OCI-LY3 (cell line): ENCODE results near the gene SLC34A1.

Source experiments
- H2AFZ ChIP-seq: fragments of 200-600, 300-600 bp; shearing (Covaris generic); 2 replicates; pipeline ENCODE4 v1.6.0; 2014; ENCODE audit warnings: antibody characterized with exemption, low read depth, low read length
- H3K27ac ChIP-seq: fragments of 200-600, 300-600 bp; sonication (generic); 2 replicates; pipeline ENCODE4 v1.5.1; 2014; ENCODE audit warnings: mild to moderate bottlenecking, low read length, moderate library complexity, mixed read lengths
- H3K27me3 ChIP-seq: fragments of 200-600, 300-600 bp; sonication (generic); 2 replicates; pipeline ENCODE4 v1.6.1; 2014; ENCODE audit warnings: low read depth, low read length, mixed read lengths
- H3K36me3 ChIP-seq: fragments of 200-600, 300-600 bp; sonication (generic); replicated peaks from 2 replicates; pipeline ENCODE3; 2014; ENCODE audit warnings: low read depth, low read length, mixed read lengths
- H3K4me1 ChIP-seq: fragments of 300-600, 200-600 bp; sonication (generic); 2 replicates; pipeline ENCODE4 v1.6.1; 2014; ENCODE audit warnings: low read length, mixed read lengths
- H3K4me2 ChIP-seq: fragments of 200-600, 300-600 bp; sonication (generic); 2 replicates; pipeline ENCODE4 v1.6.1; 2014; ENCODE audit warnings: low read length, mixed read lengths
- H3K4me3 ChIP-seq: fragments of 300-600, 200-600 bp; sonication (generic); 2 replicates; pipeline ENCODE4 v1.5.1; 2014; ENCODE audit warnings: antibody characterized with exemption, mild to moderate bottlenecking, low read length, moderate library complexity
- H3K79me2 ChIP-seq: fragments of 300-600, 200-600 bp; shearing (Covaris generic); 2 replicates; pipeline ENCODE4 v1.6.1; 2014; ENCODE audit warnings: mild to moderate bottlenecking, low read length, mixed read lengths
- H3K9ac ChIP-seq: fragments of 300-600, 200-600 bp; shearing (Covaris generic); 2 replicates; pipeline ENCODE4 v1.6.0; 2014; ENCODE audit warnings: mild to moderate bottlenecking, low read length, moderate library complexity
- H3K9me3 ChIP-seq: fragments of 200-600, 300-600 bp; shearing (Covaris generic); 2 replicates; pipeline ENCODE4 v1.6.1; 2014; ENCODE audit warnings: low read length, mixed read lengths; ENCODE audit not compliant: insufficient read depth
- H4K20me1 ChIP-seq: fragments of 200-600, 300-600 bp; sonication (generic); 2 replicates; pipeline ENCODE4 v1.6.1; 2016; ENCODE audit warnings: low read length, mixed read lengths; ENCODE audit not compliant: insufficient read depth
- EZH2phosphoT487 ChIP-seq: fragments of 200-600 bp; shearing (Covaris generic); IDR thresholded peaks from 2 replicates; pipeline ENCODE4 v1.6.1; 2018; ENCODE audit warnings: antibody characterized with exemption, mixed run types, low read depth
- TF ChIP-seq, protein P1 (sequence below): fragments of 200-600, 300-600 bp; sonication (generic); IDR thresholded peaks from 2 replicates; pipeline ENCODE4 v1.5.1; 2014; ENCODE audit warnings: antibody characterized with exemption, low read length, low read depth

SLC34A1 gene

DNA sequence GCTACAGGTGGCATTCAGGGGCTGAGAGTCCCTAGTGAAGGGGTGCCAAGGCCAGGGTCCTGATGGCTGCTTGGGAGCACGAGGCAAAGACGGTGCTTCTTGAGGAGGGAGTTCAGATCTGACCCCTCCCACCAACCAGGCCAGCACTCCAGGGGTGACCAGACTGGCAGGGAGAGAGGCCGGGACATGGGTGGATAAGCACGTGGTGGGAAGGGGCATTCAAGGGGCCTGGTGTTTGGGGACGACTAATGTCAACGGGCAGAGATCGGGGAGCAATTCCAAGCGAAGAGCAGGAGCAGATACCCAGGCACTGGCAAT is 22.0 kb upstream of the SLC34A1 start:
- Histone ChIP-seq H3K79me2 (peaks cover 9% of the 10 kb centered on the region; the same call in 1 of the 2 replicates), H4K20me1 (peaks cover 4% of the 10 kb centered on the region; the same call in 1 of the 2 replicates), H3K9ac (no peak overlapping the region), H3K9me3 (no peaks in the 10 kb centered on the region), H3K27me3 (no peaks in the 10 kb centered on the region), H3K4me3 (no peak overlapping the region), H3K27ac (no peak overlapping the region), H2AFZ (no peak overlapping the region), H3K4me2 (no peak overlapping the region), H3K4me1 (peaks cover 52% of the 10 kb centered on the region), H3K36me3 (no peaks in the 10 kb centered on the region)
- TF ChIP-seq EZH2phosphoT487: no peak
- TF ChIP-seq, protein P1, sequence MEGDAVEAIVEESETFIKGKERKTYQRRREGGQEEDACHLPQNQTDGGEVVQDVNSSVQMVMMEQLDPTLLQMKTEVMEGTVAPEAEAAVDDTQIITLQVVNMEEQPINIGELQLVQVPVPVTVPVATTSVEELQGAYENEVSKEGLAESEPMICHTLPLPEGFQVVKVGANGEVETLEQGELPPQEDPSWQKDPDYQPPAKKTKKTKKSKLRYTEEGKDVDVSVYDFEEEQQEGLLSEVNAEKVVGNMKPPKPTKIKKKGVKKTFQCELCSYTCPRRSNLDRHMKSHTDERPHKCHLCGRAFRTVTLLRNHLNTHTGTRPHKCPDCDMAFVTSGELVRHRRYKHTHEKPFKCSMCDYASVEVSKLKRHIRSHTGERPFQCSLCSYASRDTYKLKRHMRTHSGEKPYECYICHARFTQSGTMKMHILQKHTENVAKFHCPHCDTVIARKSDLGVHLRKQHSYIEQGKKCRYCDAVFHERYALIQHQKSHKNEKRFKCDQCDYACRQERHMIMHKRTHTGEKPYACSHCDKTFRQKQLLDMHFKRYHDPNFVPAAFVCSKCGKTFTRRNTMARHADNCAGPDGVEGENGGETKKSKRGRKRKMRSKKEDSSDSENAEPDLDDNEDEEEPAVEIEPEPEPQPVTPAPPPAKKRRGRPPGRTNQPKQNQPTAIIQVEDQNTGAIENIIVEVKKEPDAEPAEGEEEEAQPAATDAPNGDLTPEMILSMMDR: no peak

DNA sequence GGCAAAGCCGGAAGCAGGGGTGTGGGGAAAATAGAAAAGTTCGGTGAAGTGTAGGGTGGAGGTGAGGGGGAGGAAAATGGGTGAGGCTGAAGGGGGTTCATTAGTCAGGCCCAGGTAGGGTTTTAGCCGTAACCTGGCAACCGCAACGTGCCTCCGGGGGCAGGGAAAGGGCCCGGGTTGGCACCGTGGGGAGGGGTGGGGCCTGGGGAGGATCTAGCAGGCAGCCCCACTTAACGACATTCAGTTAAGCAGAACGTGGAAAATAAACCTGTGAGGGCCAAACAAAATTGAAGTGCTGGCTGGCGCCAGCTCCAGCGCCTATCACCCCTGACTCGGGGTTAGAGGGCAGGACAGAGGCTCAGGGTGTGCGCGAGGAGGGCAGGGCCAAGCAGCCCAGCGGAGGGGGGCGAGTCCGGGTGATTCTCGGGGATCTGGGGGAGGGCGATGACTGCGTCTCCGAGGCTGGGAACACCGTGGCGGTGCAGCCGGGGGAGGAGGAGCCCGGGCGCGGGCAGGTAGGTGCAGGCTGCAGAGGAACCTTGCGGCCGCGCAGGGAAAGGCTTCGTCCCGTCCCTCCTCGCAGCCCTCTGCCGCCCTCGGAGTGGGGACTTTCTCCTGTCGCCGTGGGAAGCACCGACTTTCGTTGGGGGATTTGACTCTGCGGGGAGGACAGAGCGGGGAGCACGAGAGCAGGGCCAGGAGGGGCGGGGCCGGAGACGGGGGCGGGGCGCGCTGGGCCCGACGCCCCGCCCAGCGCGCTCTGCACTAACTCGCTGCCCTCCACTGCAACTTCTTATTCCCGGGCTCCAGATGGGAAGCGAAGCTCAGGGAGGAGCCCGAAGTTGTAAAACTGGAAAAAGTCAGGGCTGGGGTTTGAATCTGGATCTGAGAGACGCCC is 21.4 kb upstream of the SLC34A1 start:
- no peaks in the 10 kb centered on the region for H3K27me3 ChIP-seq
- H3K79me2 ChIP-seq: peaks cover 9% of the 10 kb centered on the region; the same call in 1 of the 2 replicates
- peak overlapping the region; percentile 18; the same call in 1 of the 2 replicates for H3K9ac ChIP-seq
- H3K4me2 ChIP-seq: peak overlapping the region; percentile 93
- peaks cover 49% of the 10 kb centered on the region for H3K4me1 ChIP-seq
- no peak overlapping the region for H3K27ac ChIP-seq
- peak overlapping the region; percentile 70 for H3K4me3 ChIP-seq
- peaks cover 4% of the 10 kb centered on the region; the same call in 1 of the 2 replicates for H4K20me1 ChIP-seq
- no peaks in the 10 kb centered on the region for H3K9me3 ChIP-seq
- no peaks in the 10 kb centered on the region for H3K36me3 ChIP-seq
- H2AFZ ChIP-seq: no peak overlapping the region
- TF ChIP-seq, protein P1: no peak
- no peak for TF ChIP-seq EZH2phosphoT487

DNA sequence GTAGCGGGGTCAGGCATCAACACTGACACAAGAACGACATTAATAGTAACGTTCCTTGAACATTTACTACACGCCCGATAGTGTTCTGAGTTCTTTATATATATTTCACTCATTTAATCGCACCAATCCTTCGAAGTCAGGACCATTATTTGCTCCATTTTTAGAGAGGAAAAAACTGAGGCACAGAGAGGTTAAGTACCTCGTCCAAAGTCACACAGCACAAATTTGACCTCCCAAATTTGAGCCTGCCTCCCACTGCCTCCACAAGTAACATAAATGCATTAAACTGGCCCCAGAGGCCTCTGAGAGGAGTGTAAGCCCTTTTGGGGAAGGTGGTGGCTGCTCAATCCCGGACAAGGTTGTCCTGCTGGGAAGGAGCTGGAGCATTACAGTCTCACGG is 20.7 kb upstream of the SLC34A1 start:
- TF ChIP-seq EZH2phosphoT487: no peak
- TF ChIP-seq, protein P1: no peak
- Histone ChIP-seq H3K27me3 (no peaks in the 10 kb centered on the region), H3K9ac (no peak overlapping the region), H3K79me2 (peaks cover 3% of the 10 kb centered on the region; the same call in 1 of the 2 replicates), H3K4me3 (peak overlapping the region; percentile 70), H3K4me2 (peak overlapping the region; percentile 93), H3K9me3 (no peaks in the 10 kb centered on the region), H2AFZ (no peak overlapping the region), H4K20me1 (peaks cover 7% of the 10 kb centered on the region; the same call in 1 of the 2 replicates), H3K36me3 (peaks cover 6% of the 10 kb centered on the region), H3K27ac (no peak overlapping the region), H3K4me1 (peaks cover 46% of the 10 kb centered on the region)

DNA sequence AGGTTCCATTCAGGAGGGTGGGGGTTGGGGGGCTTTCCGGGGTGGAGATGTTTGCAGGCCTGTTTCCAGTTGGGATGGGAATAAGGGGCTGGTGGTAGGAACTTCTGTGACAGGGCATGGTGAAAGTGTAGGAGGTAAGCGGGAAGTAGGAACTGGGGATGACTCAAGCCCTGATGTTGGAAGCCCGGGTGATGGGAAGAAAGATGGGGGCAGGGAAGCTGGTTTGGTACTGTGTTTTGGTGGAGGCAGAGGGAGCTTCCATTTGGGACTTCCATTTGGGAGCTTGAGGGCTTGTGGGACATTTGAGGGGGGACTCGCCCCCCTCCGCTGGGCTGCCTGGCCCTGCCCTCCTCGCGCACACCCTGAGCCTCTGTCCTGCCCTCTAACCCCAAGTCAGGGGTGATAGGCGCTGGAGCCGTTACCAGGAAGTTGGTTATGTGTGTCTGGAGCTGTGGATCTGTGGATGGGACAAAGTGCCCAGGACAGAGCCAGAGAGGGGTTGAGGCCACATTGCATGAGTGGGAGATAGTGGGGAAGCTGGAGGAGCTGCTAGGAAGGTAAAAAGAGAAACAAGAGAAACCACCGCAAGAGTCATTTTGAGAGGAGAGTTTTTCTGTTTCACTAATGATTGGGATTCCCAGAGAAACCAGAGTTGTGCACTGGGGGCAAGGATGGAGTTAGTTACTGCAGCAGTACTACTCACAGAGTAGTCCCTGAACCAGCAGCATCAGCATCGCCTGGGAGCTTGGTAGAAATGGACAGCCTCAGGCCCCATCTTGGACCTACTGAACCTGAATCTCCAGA is 19.9 kb upstream of the SLC34A1 start:
- H2AFZ ChIP-seq: no peak overlapping the region
- peak overlapping the region; percentile 93 for H3K4me2 ChIP-seq

More for the DNA sequence above, 19.9 kb upstream of the SLC34A1 start:
- no peak for TF ChIP-seq EZH2phosphoT487
- TF ChIP-seq, protein P1: no peak
- peak overlapping the region; percentile 70 for H3K4me3 ChIP-seq
- H3K79me2 ChIP-seq: no peaks in the 10 kb centered on the region
- peaks cover 6% of the 10 kb centered on the region for H3K36me3 ChIP-seq
- H3K27ac ChIP-seq: peak overlapping the region; percentile 40
- no peaks in the 10 kb centered on the region for H3K27me3 ChIP-seq
- no peaks in the 10 kb centered on the region for H3K9me3 ChIP-seq
- H3K4me1 ChIP-seq: peaks cover 42% of the 10 kb centered on the region
- H4K20me1 ChIP-seq: peaks cover 7% of the 10 kb centered on the region
- H3K9ac ChIP-seq: peak overlapping the region; percentile 31; the same call in 1 of the 2 replicates
